Fibroblast of skin of back (primary cell): Measurements from ENCODE around the gene PUS1.

Source experiments
- DNase-seq: peaks from one replicate; pipeline ENCODE4 v3.0.0-alpha.2; 2013

The PUS1 gene

GRCh38 chr12:131903270-131904255, 25.5 kb upstream of the PUS1 start:
- peak; percentile 35 for DNase-seq

GRCh38 chr12:131904346-131904745, 24.7 kb upstream of the PUS1 start:
- no peak for DNase-seq

DNA sequence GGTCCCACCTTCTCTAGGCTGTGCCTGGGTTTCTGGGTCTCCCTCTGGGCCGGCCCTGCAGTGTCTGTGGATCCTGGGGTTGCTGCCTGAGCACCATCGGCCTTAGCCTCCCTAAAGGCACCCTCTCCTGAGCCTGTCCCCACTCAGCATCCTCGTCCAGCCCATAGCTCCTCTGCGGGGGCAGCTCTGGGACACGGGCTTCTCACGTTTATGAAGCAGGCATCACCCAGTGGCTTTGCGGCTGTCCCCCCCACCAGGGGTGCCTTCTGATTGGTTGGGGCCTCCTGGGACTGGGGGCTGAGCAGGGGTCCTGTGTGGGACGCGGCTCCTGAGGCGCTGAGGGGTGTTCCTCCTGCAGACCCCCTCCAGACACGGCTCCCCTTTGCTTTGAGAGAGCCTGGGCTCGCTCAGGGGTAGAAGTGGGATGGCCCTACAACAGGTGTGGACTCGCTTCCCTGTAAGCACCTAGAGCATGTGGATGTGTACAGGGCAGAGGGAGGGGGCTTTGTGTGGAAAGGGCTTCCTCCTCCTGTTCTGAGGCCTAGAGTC, 23.9 kb upstream of the PUS1 start:
- DNase-seq = no peak

GRCh38 chr12:131905630-131906091, 23.4 kb upstream of the PUS1 start:
- no peak for DNase-seq

GRCh38 chr12:131907379-131908091, 21.5 kb upstream of the PUS1 start:
- no peak for DNase-seq

DNA sequence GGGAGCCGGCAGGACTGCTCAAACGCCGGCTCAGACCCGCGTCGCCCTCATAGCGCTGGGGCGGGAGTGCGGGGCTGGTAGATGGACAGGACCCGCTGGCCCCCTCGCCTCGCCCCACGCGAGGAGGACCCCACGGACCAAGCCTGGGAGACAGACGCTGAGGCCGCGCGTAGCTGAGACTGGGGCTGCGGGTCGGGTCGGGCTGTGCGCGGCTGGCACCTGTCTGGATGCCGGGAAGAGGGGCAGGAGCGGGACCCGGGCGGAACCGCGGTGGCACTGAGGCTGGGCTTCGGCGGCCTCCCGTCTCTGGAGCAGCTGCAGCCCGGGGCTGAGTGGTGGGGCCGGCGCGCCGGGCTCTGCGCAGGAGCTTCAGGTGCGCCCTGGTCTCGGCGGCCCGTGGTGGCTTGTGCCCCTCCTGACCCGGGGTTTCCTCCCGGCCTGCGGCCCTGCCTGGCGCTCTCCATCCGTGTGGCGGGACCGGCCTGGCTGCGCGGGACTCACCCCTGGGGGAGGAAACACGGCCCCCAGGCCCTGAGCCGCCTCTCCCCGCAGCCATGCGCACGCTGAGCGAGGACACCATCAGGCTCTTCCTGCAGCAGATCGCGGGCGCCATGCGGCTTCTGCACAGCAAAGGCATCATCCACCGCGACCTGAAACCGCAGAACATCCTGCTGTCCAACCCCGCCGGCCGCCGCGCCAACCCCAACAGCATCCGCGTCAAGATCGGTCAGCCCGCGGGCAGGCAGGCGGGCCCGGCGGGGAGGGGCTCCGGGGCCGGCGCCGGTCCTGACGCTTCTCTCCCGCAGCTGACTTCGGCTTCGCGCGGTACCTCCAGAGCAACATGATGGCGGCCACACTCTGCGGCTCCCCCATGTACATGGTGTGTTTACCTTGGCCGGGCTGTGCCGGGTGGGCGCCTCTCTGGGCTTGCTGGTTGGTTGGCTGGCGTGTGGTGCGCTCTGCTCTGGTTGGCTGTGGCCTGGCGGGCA, 20.7 kb upstream of the PUS1 start:
- DNase-seq = no peak

GRCh38 chr12:131909081-131909751, 19.9 kb upstream of the PUS1 start:
- DNase-seq = no peak

DNA sequence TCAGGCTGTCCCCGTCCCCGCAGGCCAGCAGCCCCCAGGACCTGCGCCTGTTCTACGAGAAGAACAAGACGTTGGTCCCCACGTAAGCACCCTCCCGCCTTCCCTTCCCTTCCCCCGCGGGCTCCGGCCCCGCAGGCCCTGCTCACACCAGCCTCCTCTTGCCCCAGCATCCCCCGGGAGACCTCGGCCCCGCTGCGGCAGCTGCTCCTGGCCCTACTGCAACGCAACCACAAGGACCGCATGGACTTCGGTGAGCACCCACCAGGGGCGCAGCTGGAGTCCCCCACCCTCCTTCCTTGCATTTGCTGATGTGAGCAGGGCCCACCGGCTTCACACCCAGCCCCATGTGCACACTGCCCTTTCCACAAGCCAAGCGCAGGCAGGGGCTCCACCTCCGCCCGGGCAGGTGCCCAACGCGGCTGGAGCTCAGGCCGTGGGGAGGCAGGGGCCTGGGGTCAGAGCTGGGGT, 19.3 kb upstream of the PUS1 start:
- DNase-seq = no peak

- peak; percentile 49 for DNase-seq
Measured at GRCh38 chr12:131910302-131911027, 18.6 kb upstream of the PUS1 start.

DNA sequence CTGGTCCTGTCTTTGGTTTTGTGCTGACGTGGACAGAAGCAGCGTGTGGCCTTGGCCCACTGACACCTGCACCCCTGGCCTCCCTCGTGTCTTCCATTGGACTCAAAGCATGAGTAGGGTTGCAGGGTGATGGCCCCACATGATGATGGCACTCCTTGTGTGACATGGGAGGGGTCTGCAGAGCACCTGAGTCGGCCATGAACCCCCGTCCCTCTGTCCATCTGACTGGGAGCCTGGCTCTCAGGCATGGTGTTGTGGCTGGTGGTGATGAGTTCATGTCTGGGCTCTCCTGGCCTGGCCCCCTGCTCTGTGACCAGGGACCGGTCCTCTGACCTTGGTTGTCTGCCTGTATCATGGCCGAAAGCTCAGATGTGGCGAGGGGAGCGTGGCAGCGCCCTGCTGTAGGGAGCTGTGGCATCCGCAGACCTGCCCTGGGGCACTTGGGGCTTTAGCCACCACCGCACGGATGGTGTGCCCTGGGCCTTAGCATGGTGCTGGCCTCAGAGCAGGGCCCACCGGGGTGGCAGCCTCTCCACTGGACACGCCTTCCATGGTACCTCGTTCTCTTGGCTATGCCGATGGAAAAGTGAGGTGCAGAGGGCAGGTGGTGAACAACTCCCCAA, 17.9 kb upstream of the PUS1 start:
- no peak for DNase-seq

DNA sequence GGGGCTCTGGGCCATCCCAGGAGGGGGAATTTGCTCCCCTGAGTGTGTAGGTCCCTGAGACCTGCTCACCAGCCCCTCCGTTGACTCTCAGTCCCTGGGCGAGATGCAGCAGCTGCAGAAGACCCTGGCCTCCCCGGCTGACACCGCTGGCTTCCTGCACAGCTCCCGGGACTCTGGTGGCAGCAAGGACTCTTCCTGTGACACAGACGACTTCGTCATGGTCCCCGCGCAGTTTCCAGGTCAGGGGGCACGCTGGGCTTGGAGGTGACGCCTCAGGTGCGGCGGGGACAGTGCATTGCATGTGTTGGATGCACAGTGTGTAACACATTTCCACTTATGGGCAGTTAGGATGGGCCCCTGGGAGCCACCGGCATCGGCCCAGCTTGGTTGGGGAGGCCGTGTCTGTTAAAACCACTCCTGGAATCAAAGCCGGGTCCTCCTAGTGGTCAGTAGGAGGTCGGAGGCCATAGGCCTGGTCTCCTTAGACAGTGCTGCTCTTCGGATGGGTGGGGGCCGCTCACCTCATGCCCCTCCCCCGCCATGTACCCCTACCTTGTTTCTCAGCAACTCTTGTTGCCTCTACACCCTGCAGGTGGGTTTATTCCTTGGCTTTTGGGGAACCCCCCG, 17.1 kb upstream of the PUS1 start:
- no peak for DNase-seq

DNA sequence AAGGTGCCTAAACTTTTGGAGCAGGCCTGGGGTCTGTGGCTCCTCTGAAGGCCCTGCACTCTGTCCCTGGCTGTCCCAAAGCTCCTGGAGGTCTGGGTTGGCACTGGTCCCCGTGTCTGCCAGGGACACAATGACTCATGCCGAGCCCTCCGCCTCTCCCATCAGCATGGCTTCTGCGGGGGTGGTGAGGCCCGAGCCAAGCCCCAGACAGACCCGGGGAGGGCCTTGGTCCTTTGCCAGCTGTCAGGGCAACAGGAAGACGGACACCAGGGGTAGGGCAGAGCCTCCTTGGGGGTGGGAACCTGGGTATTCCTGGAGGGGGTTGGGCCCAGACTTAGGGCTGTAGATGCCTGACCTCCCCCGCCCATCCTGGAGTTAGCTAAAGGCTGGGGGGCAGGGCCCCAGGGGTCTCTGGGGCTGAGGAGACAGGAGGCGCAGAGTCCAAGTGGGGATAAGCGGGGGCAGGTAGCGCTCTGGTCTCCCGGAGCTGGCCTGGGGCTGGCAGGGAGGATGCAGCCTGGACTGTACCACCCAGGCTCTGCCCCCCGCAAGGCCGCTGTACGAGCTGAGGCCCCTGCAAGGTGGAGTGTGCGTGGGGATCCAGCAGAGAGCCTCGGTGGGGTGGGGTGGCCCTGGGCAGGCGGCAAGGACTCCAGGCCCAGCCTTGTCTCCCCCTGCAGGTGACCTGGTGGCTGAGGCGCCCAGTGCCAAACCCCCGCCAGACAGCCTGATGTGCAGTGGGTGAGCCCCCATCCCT, 16.4 kb upstream of the PUS1 start:
- DNase-seq = peak; percentile 96

- no peak for DNase-seq
Measured at GRCh38 chr12:131913666-131914065, 15.4 kb upstream of the PUS1 start.

DNA sequence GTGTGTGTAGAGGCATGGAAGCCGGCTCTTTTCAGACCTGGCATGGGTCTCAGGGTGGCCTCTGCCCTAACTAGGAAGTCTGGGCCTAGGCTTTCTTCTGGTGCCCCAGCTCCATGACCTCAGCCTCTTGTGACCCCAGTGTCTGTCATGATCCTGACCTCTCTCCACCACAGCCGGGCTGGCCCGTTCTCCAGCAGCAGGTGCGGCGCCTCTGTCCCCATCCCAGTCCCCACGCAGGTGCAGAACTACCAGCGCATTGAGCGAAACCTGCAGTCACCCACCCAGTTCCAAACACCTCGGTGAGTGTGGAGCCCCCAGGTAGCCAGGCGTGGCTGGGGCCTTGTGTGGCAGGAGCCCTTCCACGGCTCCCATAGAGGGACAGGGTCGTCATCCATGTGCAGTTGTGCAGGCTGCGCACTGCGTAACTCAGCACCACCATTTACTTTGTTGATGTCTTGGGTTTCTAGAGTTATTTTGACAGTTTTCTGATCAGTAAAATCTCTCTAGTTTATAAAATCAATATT, 14.8 kb upstream of the PUS1 start:
- no peak for DNase-seq

DNA sequence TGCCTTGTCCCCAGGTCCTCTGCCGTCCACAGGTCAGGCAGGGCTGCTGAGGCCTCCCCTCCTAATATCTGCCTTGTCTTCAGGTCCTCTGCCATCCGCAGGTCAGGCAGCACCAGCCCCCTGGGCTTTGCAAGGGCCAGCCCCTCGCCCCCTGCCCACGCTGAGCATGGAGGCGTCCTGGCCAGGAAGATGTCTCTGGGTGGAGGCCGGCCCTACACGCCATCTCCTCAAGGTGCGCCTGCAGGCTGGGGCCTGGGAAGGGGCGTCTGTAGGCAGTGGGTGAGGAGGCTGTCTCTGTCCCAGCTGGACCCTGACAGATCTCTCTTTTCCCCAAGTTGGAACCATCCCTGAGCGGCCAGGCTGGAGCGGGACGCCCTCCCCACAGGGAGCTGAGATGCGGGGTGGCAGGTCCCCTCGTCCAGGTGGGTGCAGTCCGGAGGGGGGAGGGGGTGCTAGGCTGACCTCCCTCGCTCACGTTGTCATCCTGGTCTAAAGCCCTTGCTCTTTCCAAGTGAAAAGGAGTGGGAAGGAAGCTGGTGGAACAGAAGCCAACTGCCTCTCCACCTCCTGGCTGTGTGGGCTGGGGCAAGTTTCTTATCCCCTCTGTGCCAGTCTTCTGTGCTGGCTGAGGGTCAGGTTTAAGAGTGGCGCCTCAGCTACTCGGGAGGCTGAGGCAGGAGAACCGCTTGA, 13.9 kb upstream of the PUS1 start:
- no peak for DNase-seq

DNA sequence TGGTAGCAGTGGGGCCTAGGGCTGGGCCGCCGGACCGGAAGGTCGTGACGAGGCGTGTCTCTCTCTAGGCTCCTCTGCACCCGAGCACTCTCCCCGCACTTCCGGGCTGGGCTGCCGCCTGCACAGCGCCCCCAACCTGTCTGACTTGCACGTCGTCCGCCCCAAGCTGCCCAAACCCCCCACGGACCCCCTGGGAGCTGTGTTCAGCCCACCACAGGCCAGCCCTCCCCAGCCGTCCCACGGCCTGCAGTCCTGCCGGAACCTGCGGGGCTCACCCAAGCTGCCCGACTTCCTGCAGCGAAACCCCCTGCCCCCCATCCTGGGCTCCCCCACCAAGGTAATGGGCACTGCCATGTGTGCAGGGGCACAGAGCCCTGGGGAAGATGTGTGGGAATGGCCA, 13.3 kb upstream of the PUS1 start:
- no peak for DNase-seq

- no peak for DNase-seq
Measured at GRCh38 chr12:131916306-131917138, 12.6 kb upstream of the PUS1 start.
